HCT116 (cell line): ENCODE results near the gene ZNF382. TPM values are rescaled to one million over a fixed set of nuclear protein-coding genes. Genes with fewer than 3 reads are reported as not detected.

Source experiments
- ATAC-seq: fragments of 200-7000 bp; cut with Tn5 transposase; 2 replicates; pipeline ENCODE4 v1.9.1; 2020; ENCODE audit warnings: mild to moderate bottlenecking, moderate library complexity
- BruUV-seq: library from RNA; stranded (reverse); fragments of 400-500 nt; replicated peaks from 2 replicates; lab custom pipeline; 2021; lab: Mats Ljungman, UMichigan
- CTCF ChIA-PET: fragments of 300-600 bp; sonication (Branson Sonifier 250); formaldehyde crosslinking; loops from one replicate; lab custom pipeline; 2021; ENCODE audit warnings: antibody characterized with exemption; lab: Charles Lee
- POLR2A ChIA-PET: fragments of 300-600, 350-600 bp; sonication (Branson Sonifier 250); formaldehyde crosslinking; loops from one replicate; lab custom pipeline; 2021; ENCODE audit warnings: antibody characterized with exemption; lab: Charles Lee
- RAD21 ChIA-PET, 2 experiments: fragments of 300-600 bp; sonication (Branson Sonifier 250); formaldehyde crosslinking; loops; one replicate each; lab custom pipeline; 2023; ENCODE audit warnings: low total read pairs in 2 of 2; ENCODE audit not compliant: uncharacterized antibody in 2 of 2, unreplicated experiment in 2 of 2, low non-redundant PET in 1 of 2; lab: Charles Lee
- DNase-seq: peaks from one replicate; pipeline ENCODE4 v3.0.0-alpha.2; 2010; ENCODE audit warnings: low read depth, low spot score
- H2AFZ ChIP-seq: fragments of 200-600 bp; shearing (Covaris generic), sonication (generic); 2 replicates; pipeline ENCODE4 v1.6.1; 2017; ENCODE audit warnings: low read depth, mixed run types, mixed read lengths, antibody characterized with exemption, low read length; ENCODE audit not compliant: poor library complexity, severe bottlenecking
- H3K27ac ChIP-seq: 2 replicates; pipeline ENCODE4 v1.5.1; 2012; ENCODE audit warnings: low read depth, low read length
- H3K27me3 ChIP-seq: fragments of 200-600 bp; sonication (generic); 2 replicates; pipeline ENCODE4 v1.6.1; 2016; ENCODE audit warnings: mixed run types, low read length, mixed read lengths; ENCODE audit not compliant: insufficient read depth
- H3K36me3 ChIP-seq, 2 experiments: fragments of 200-500 bp in 1 of 2; fragments of 200-600 bp in 1 of 2; sonication (Bioruptor generic) in 1 of 2; sonication (generic) in 1 of 2; 2 replicates each; pipeline versions ENCODE4 v1.5.1 to v1.6.1; 2014 to 2016; ENCODE audit warnings: low read length in 2 of 2, inconsistent platforms in 1 of 2, mixed read lengths in 1 of 2, mixed run types in 1 of 2; ENCODE audit not compliant: insufficient read depth in 2 of 2, control insufficient read depth in 1 of 2
- H3K4me1 ChIP-seq, 2 experiments: fragments of 200-600 bp in 1 of 2; sonication (generic) in 1 of 2; 2 replicates each; pipeline versions ENCODE4 v1.5.1 to v1.6.1; 2012 to 2017; ENCODE audit warnings: low read length in 2 of 2, inconsistent platforms in 1 of 2, mild to moderate bottlenecking in 1 of 2, mixed read lengths in 1 of 2, mixed run types in 1 of 2, moderate library complexity in 1 of 2; ENCODE audit not compliant: insufficient read depth in 2 of 2, control insufficient read depth in 1 of 2
- H3K4me2 ChIP-seq: fragments of 200-600 bp; sonication (generic); 2 replicates; pipeline ENCODE4 v1.6.1; 2017; ENCODE audit warnings: mixed run types, low read length, mixed read lengths
- H3K4me3 ChIP-seq, 2 experiments: fragments of 200-600 bp in 1 of 2; sonication (generic) in 1 of 2; replicated peaks in 1 of 2; 2 replicates each; pipeline ENCODE4 v1.5.1; 2011 to 2016; ENCODE audit warnings: low read length in 2 of 2, control low read depth in 1 of 2, low read depth in 1 of 2, mild to moderate bottlenecking in 1 of 2, mixed read lengths in 1 of 2, mixed run types in 1 of 2
- H3K79me2 ChIP-seq: fragments of 200-600 bp; sonication (generic); 2 replicates; pipeline ENCODE4 v1.6.1; 2017; ENCODE audit warnings: mild to moderate bottlenecking, mixed run types, low read length, moderate library complexity, mixed read lengths; ENCODE audit not compliant: insufficient read depth
- H3K9ac ChIP-seq: fragments of 200-600 bp; sonication (generic); 2 replicates; pipeline ENCODE4 v1.6.1; 2016; ENCODE audit warnings: low read length, mixed read lengths
- H3K9me2 ChIP-seq: fragments of 200-600 bp; sonication (generic), shearing (Covaris generic); 2 replicates; pipeline ENCODE4 v1.6.1; 2017; ENCODE audit warnings: mixed run types, mild to moderate bottlenecking, moderate library complexity; ENCODE audit not compliant: insufficient read depth
- H3K9me3 ChIP-seq, 2 experiments: fragments of 200-500 bp in 1 of 2; fragments of 200-600 bp in 1 of 2; sonication (Bioruptor generic) in 1 of 2; sonication (generic) in 1 of 2; 2 replicates each; pipeline ENCODE4 v1.6.1; 2014 to 2017; ENCODE audit warnings: low read length in 2 of 2, mixed read lengths in 2 of 2, inconsistent platforms in 1 of 2, low read depth in 1 of 2, mild to moderate bottlenecking in 1 of 2, mixed run types in 1 of 2, moderate library complexity in 1 of 2; ENCODE audit not compliant: control insufficient read depth in 1 of 2, insufficient read depth in 1 of 2
- H4K20me1 ChIP-seq: fragments of 200-600 bp; sonication (generic), shearing (Covaris generic); 2 replicates; pipeline ENCODE4 v1.6.1; 2017; ENCODE audit warnings: mixed run types, mild to moderate bottlenecking, moderate library complexity; ENCODE audit not compliant: insufficient read depth
- CTCF ChIP-seq, 3 experiments: fragments of 200-600 bp in 1 of 3; sonication (generic) in 1 of 3; IDR thresholded peaks in 2 of 3; conservative IDR thresholded peaks in 1 of 3; 2 replicates each; pipeline ENCODE4 v1.5.1; 2012 to 2017; ENCODE audit warnings: low read depth in 2 of 3, low read length in 2 of 3, antibody characterized with exemption in 1 of 3, borderline replicate concordance in 1 of 3, control low read depth in 1 of 3, mild to moderate bottlenecking in 1 of 3, mixed read lengths in 1 of 3, mixed run types in 1 of 3, moderate library complexity in 1 of 3; ENCODE audit not compliant: insufficient read depth in 1 of 3
- ELF1 ChIP-seq: IDR thresholded peaks from 2 replicates; pipeline ENCODE4 v1.6.1; 2012; ENCODE audit warnings: low read depth, borderline replicate concordance
- EZH2phosphoT487 ChIP-seq: fragments of 200-600 bp; IDR thresholded peaks from 2 replicates; pipeline ENCODE4 v1.6.1; 2018; ENCODE audit warnings: antibody characterized with exemption, borderline replicate concordance
- MAX ChIP-seq: IDR thresholded peaks from 2 replicates; pipeline ENCODE4 v1.6.1; 2012
- REST ChIP-seq: IDR thresholded peaks from 2 replicates; pipeline ENCODE4 v1.6.1; 2012; ENCODE audit warnings: low read depth
- SP1 ChIP-seq: IDR thresholded peaks from 2 replicates; pipeline ENCODE4 v1.6.1; 2012; ENCODE audit warnings: low read depth
- TCF7L2 ChIP-seq: IDR thresholded peaks from 2 replicates; pipeline ENCODE4 v1.7.0; 2011; ENCODE audit warnings: borderline replicate concordance, inconsistent platforms; ENCODE audit not compliant: insufficient read depth, insufficient read length; ENCODE audit errors: extremely low read depth
- YY1 ChIP-seq: IDR thresholded peaks from 2 replicates; pipeline ENCODE4 v1.6.1; 2011; ENCODE audit warnings: low read length, low read depth, moderate library complexity, mild to moderate bottlenecking; ENCODE audit not compliant: insufficient replicate concordance; ENCODE audit errors: extremely low read depth
- intact Hi-C: fragments of 100-400 bp; cut with micrococcal nuclease; formaldehyde crosslinking; loops from 2 replicates; pipeline ENCODE4 v1.10.0; 2022
- total RNA-seq: library from RNA; stranded (reverse); gene quantifications from one replicate; pipeline ENCODE4 v1.2.1, GENCODE V29; 2021; ENCODE audit not compliant: unreplicated experiment

ZNF382 gene
- total RNA-seq, 1 experiment from 2014 or later: not detected

- ATAC-seq: no peak
- Histone ChIP-seq H3K79me2 (no peaks in the 10 kb centered on the region), H3K9me2 (no peaks in the 10 kb centered on the region), H3K4me3 (no peak overlapping the region), H3K9me3 (peaks cover 5 to 17% of the 10 kb centered on the region in 2 experiments; a peak in 2 of 4 replicates), H3K27ac (no peak overlapping the region), H3K4me1 (no peaks in the 10 kb centered on the region), H3K36me3 (no peaks in the 10 kb centered on the region), H3K9ac (no peak overlapping the region), H4K20me1 (no peaks in the 10 kb centered on the region), H3K4me2 (no peak overlapping the region), H2AFZ (no peak overlapping the region), H3K27me3 (no peaks in the 10 kb centered on the region)
- POLR2A ChIA-PET: no interaction called here
- TF ChIP-seq CTCF (IDR thresholded peaks at IDR 0.05 in 2 of 3, conservative IDR thresholded peaks at IDR 0.05 in 1 of 3; ENCODE audit: borderline replicate concordance in 1 of 3, insufficient read depth in 1 of 3, low read depth in 2 of 3, low read length in 2 of 3) (no peak), ELF1 (no peak), EZH2phosphoT487 (no peak), SP1 (no peak), MAX (no peak), YY1 (no peak), REST (no peak), TCF7L2 (no peak)
- CTCF ChIA-PET: no interaction called here
- no TSS peak for BruUV-seq
- RAD21 ChIA-PET: no interaction called here
- DNase-seq: no peak
- intact Hi-C loops: no loop called here
These were observed 30.4 kb upstream of the ZNF382 start for GRCh38 chr19:36574741-36575140.
